Activated CD8-positive, alpha-beta T cell treated with anti-CD3 and anti-CD28 coated beads for 36 hours (primary cell): ENCODE data around the gene ELAVL2. TPM values are rescaled to one million over a fixed set of nuclear protein-coding genes. Genes with fewer than 3 reads are reported as not detected.

Experiments used
- ATAC-seq: fragments of 200-7000 bp; cut with Tn5 transposase; one replicate; pipeline ENCODE4 v1.10.0; 2021; ENCODE audit warnings: mild to moderate bottlenecking, moderate library complexity
- CTCF ChIA-PET: fragments of 350-600 bp; sonication (Branson Sonifier 250); formaldehyde crosslinking; loops from one replicate; lab custom pipeline; 2021; ENCODE audit warnings: antibody characterized with exemption; lab: Charles Lee
- POLR2A ChIA-PET: fragments of 350-600 bp; sonication (Branson Sonifier 250); formaldehyde crosslinking; loops from one replicate; lab custom pipeline; 2021; ENCODE audit warnings: antibody characterized with exemption; lab: Charles Lee
- DNase-seq: peaks from one replicate; pipeline ENCODE4 v3.0.0-alpha.2; 2020
- H3K27ac Mint-ChIP-seq: one replicate; pipeline ENCODE4 v1.8.0; 2021; ENCODE audit warnings: mild to moderate bottlenecking, mixed read lengths
- H3K27me3 Mint-ChIP-seq: one replicate; pipeline ENCODE4 v1.8.0; 2021; ENCODE audit warnings: mixed read lengths
- H3K36me3 Mint-ChIP-seq: one replicate; pipeline ENCODE4 v1.8.0; 2021; ENCODE audit warnings: low read depth, mixed read lengths
- H3K4me1 Mint-ChIP-seq: one replicate; pipeline ENCODE4 v1.8.0; 2021; ENCODE audit warnings: low read depth, mixed read lengths
- H3K4me3 Mint-ChIP-seq: one replicate; pipeline ENCODE4 v1.8.0; 2021; ENCODE audit warnings: mild to moderate bottlenecking, moderate library complexity, mixed read lengths
- H3K9me3 Mint-ChIP-seq: one replicate; pipeline ENCODE4 v1.8.0; 2021; ENCODE audit warnings: mixed read lengths
- CTCF ChIP-seq: fragments of 200-600 bp; IDR thresholded peaks from one replicate; pipeline ENCODE4 v1.8.0; 2022; ENCODE audit warnings: antibody characterized with exemption, mild to moderate bottlenecking
- intact Hi-C: fragments of 100-400 bp; cut with micrococcal nuclease; formaldehyde crosslinking; loops from one replicate; pipeline ENCODE4 v1.10.0; 2022
- total RNA-seq, 2 experiments: library from RNA; stranded (reverse); gene quantifications; one replicate each; pipeline ENCODE4 v1.2.3, GENCODE V29; 2021

ELAVL2 gene
- total RNA-seq, 2 experiments from 2014 or later, result not detected

GRCh38 chr9:23821375-23822181 lies 4.5 kb downstream of the ELAVL2 start:
- no peak for ATAC-seq
- CTCF ChIA-PET, result no interaction called here
- Mint-ChIP-seq H3K36me3 (peaks cover 2% of the 10 kb centered on the region), H3K4me3 (no peak overlapping the region), H3K27me3 (peaks cover 42% of the 10 kb centered on the region), H3K27ac (no peak overlapping the region), H3K9me3 (peaks cover 7% of the 10 kb centered on the region), H3K4me1 (peaks cover 4% of the 10 kb centered on the region)
- no peak for DNase-seq
- TF ChIP-seq CTCF, result no peak
- POLR2A ChIA-PET, result no interaction called here
- intact Hi-C loops, result no loop called here

GRCh38 chr9:23820451-23821374 lies 5.3 kb downstream of the ELAVL2 start:
- H3K9me3 Mint-ChIP-seq, result peaks cover 7% of the 10 kb centered on the region
- CTCF ChIA-PET, result no interaction called here
- H3K27me3 Mint-ChIP-seq, result peaks cover 42% of the 10 kb centered on the region
- H3K27ac Mint-ChIP-seq, result no peak overlapping the region
- intact Hi-C loops, result no loop called here
- DNase-seq (no peak), ATAC-seq (no peak)
- peaks cover 4% of the 10 kb centered on the region for H3K4me1 Mint-ChIP-seq
- POLR2A ChIA-PET, result no interaction called here
- no peak for TF ChIP-seq CTCF
- H3K4me3 Mint-ChIP-seq, result no peak overlapping the region
- peaks cover 2% of the 10 kb centered on the region for H3K36me3 Mint-ChIP-seq

- Mint-ChIP-seq H3K36me3 (peaks cover 2% of the 10 kb centered on the region), H3K9me3 (peaks cover 7% of the 10 kb centered on the region), H3K27ac (no peak overlapping the region), H3K4me3 (no peak overlapping the region), H3K4me1 (peaks cover 4% of the 10 kb centered on the region), H3K27me3 (peaks cover 42% of the 10 kb centered on the region)
- intact Hi-C loops, result no loop called here
- TF ChIP-seq CTCF, result no peak
- DNase-seq (no peak), ATAC-seq (no peak)
- ChIA-PET POLR2A (no interaction called here), CTCF (no interaction called here)
Measured at GRCh38 chr9:23819403-23819802, 6.6 kb downstream of the ELAVL2 start.

- ChIA-PET CTCF (no interaction called here), POLR2A (no interaction called here)
- TF ChIP-seq CTCF, result no peak
- no peak for DNase-seq
- Mint-ChIP-seq H3K4me3 (no peak overlapping the region), H3K4me1 (no peaks in the 10 kb centered on the region), H3K36me3 (no peaks in the 10 kb centered on the region), H3K27me3 (peaks cover 10% of the 10 kb centered on the region), H3K9me3 (peaks cover 4% of the 10 kb centered on the region), H3K27ac (no peak overlapping the region)
- no peak for ATAC-seq
- intact Hi-C loops, result no loop called here
Measured at GRCh38 chr9:23814243-23814642, 11.8 kb downstream of the ELAVL2 start.

- no peak for ATAC-seq
- CTCF ChIA-PET, result no interaction called here
Measured at GRCh38 chr9:23812673-23813072, 13.4 kb downstream of the ELAVL2 start.

More at GRCh38 chr9:23812673-23813072, 13.4 kb downstream of the ELAVL2 start:
- Mint-ChIP-seq H3K27me3 (no peaks in the 10 kb centered on the region), H3K27ac (no peak overlapping the region), H3K4me1 (no peaks in the 10 kb centered on the region), H3K36me3 (no peaks in the 10 kb centered on the region), H3K9me3 (peaks cover 4% of the 10 kb centered on the region), H3K4me3 (no peak overlapping the region)
- TF ChIP-seq CTCF, result no peak
- POLR2A ChIA-PET, result no interaction called here
- intact Hi-C loops, result no loop called here
- DNase-seq, result no peak
